Activated CD8-positive, alpha-beta T cell treated with anti-CD3 and anti-CD28 coated beads, Interleukin-2, amount 10 ng/mL, durations not matched to agents 7 days and 5 days (primary cell): Measurements from ENCODE around the gene SNRPN. TPM values are rescaled to one million over a fixed set of nuclear protein-coding genes. Genes with fewer than 3 reads are reported as not detected.
A peak's percentile ranks its signal among the peaks of the same experiment; 100 is the strongest.
"Not testable (repeated sequence)": the region's sequence is repeated elsewhere in the genome, so short reads cannot be mapped to it uniquely, and the experiment has no call there.

Source experiments
- ATAC-seq: fragments of 150-1000 bp; cut with Tn5 transposase; one replicate; pipeline ENCODE4 v1.10.0; 2021; ENCODE audit warnings: moderate library complexity
- CTCF ChIA-PET: fragments of 350-600 bp; sonication (Branson Sonifier 250); formaldehyde crosslinking; loops from one replicate; lab custom pipeline; 2021; ENCODE audit warnings: antibody characterized with exemption; lab: Charles Lee
- POLR2A ChIA-PET: fragments of 350-600 bp; sonication (Branson Sonifier 250); formaldehyde crosslinking; loops from one replicate; lab custom pipeline; 2021; ENCODE audit warnings: antibody characterized with exemption; lab: Charles Lee
- DNase-seq: peaks from one replicate; pipeline ENCODE4 v3.0.0-alpha.2; 2020
- H3K27ac Mint-ChIP-seq: one replicate; pipeline ENCODE4 v1.8.0; 2021; ENCODE audit warnings: mild to moderate bottlenecking, mixed read lengths
- H3K27me3 Mint-ChIP-seq: one replicate; pipeline ENCODE4 v1.8.0; 2021; ENCODE audit warnings: low read depth, mixed read lengths
- H3K36me3 Mint-ChIP-seq: one replicate; pipeline ENCODE4 v1.8.0; 2021; ENCODE audit warnings: low read depth, mixed read lengths
- H3K4me1 Mint-ChIP-seq: one replicate; pipeline ENCODE4 v1.8.0; 2021; ENCODE audit warnings: low read depth, mixed read lengths
- H3K4me3 Mint-ChIP-seq: one replicate; pipeline ENCODE4 v1.8.0; 2021; ENCODE audit warnings: mild to moderate bottlenecking, mixed read lengths
- H3K9me3 Mint-ChIP-seq: one replicate; pipeline ENCODE4 v1.8.0; 2022; ENCODE audit warnings: mixed read lengths; ENCODE audit not compliant: insufficient read depth
- total RNA-seq, 2 experiments: library from RNA; stranded (reverse); gene quantifications; one replicate each; pipeline ENCODE4 v1.2.3, GENCODE V29; 2021

The SNRPN gene
- 10 to 100 TPM; 54.2 to 61.4 TPM for total RNA-seq

GRCh38 chr15:24954783-24955530 is at the start of gene SNRPN, which contains the start of gene SNURF:
Gene SNRPN, plus strand, starts transcription at chr15:24954987. Its CDS starts 19,467 bp downstream, at chr15:24974454.
Gene SNURF, plus strand, starts transcription at chr15:24954987. Its CDS starts 62 bp downstream, at chr15:24955049.
- DNase-seq (peak; percentile 73), ATAC-seq (peak; percentile 69)
- Mint-ChIP-seq H3K9me3 (peaks cover 8% of the 10 kb centered on the region), H3K27me3 (no peaks in the 10 kb centered on the region), H3K36me3 (peaks cover 12% of the 10 kb centered on the region), H3K27ac (peak within 1 kb of the TSS; percentile 89), H3K4me1 (peaks cover 19% of the 10 kb centered on the region), H3K4me3 (peak within 1 kb of the TSS; percentile 81)
- ChIA-PET CTCF (no interaction called here), POLR2A (no interaction called here)

DNA sequence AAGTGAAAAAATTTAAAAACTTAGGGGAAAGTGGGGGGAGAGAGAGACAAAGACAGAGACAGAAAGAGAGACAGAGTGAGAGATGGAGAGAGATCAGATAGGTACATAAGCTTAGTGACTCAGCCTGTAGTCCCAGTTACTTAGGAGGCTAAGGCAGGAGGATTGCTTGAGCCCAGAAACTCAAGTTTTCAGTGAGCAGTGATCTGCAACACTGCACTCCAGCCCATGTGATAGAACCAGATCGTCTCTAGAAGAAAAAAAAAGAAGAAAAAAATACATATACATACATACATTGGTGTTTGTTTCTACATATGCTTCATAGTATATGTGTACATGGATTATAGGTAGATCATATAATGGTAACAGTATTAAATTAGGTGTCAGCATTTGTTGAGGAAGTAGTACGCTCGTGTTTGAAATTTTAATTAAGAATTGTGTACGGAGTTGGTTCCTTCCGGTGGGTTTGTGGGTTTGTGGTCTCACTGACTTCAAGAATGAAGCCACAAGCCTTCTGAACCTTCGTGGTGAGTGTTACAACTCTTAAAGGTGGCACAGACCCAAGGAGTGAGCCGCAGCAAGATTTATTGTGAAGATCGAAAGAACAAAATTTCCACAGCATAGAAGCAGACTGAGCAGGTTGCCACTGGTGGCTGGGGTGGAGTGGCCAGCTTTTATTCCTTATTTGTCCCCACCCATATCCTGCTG is 38.3 kb upstream of the SNRPN start:
- H3K9me3 Mint-ChIP-seq, result peaks cover 36% of the 10 kb centered on the region
- POLR2A ChIA-PET, result no interaction called here
- peaks cover 11% of the 10 kb centered on the region for H3K4me1 Mint-ChIP-seq
- DNase-seq, result peak; percentile 54
- no peak overlapping the region for H3K27ac Mint-ChIP-seq
- ATAC-seq, result no peak
- peaks cover 3% of the 10 kb centered on the region for H3K36me3 Mint-ChIP-seq
- CTCF ChIA-PET, result no interaction called here
- no peak overlapping the region for H3K4me3 Mint-ChIP-seq
- H3K27me3 Mint-ChIP-seq, result no peaks in the 10 kb centered on the region

- no peak for DNase-seq
- H3K4me3 Mint-ChIP-seq, result no peak overlapping the region
- H3K4me1 Mint-ChIP-seq, result peaks cover 11% of the 10 kb centered on the region
- H3K36me3 Mint-ChIP-seq, result peaks cover 3% of the 10 kb centered on the region
- no peaks in the 10 kb centered on the region for H3K27me3 Mint-ChIP-seq
- CTCF ChIA-PET, result no interaction called here
- POLR2A ChIA-PET, result interaction anchor here (0.5 kb wide), 1 partner anchor 165 kb away, joined by 3 read pairs; no protein-coding TSS in a partner anchor
- H3K27ac Mint-ChIP-seq, result no peak overlapping the region
- H3K9me3 Mint-ChIP-seq, result peaks cover 38% of the 10 kb centered on the region
- ATAC-seq, result no peak
Observed at GRCh38 chr15:24917431-24917830, 37.4 kb upstream of the SNRPN start.

- ChIA-PET CTCF (no interaction called here), POLR2A (no interaction called here)
- H3K36me3 Mint-ChIP-seq, result peaks cover 3% of the 10 kb centered on the region
- peaks cover 11% of the 10 kb centered on the region for H3K4me1 Mint-ChIP-seq
- no peaks in the 10 kb centered on the region for H3K27me3 Mint-ChIP-seq
- DNase-seq, result no peak
- peaks cover 40% of the 10 kb centered on the region for H3K9me3 Mint-ChIP-seq
- ATAC-seq, result no peak
- no peak overlapping the region for H3K4me3 Mint-ChIP-seq
- H3K27ac Mint-ChIP-seq, result no peak overlapping the region
Observed at GRCh38 chr15:24919446-24919845, 35.3 kb upstream of the SNRPN start.

GRCh38 chr15:24922781-24923180 is 32.0 kb upstream of the SNRPN start:
- CTCF ChIA-PET, ATAC-seq, H3K4me1 Mint-ChIP-seq, H3K4me3 Mint-ChIP-seq, H3K36me3 Mint-ChIP-seq, DNase-seq, H3K27me3 Mint-ChIP-seq, H3K27ac Mint-ChIP-seq, POLR2A ChIA-PET: not testable (repeated sequence)
- peaks cover 22% of the 10 kb centered on the region for H3K9me3 Mint-ChIP-seq

GRCh38 chr15:24924153-24924552 is 30.6 kb upstream of the SNRPN start:
- Mint-ChIP-seq H3K36me3 (no peaks in the 10 kb centered on the region), H3K4me1 (no peaks in the 10 kb centered on the region), H3K27me3 (no peaks in the 10 kb centered on the region), H3K27ac (no peak overlapping the region), H3K4me3 (no peak overlapping the region), H3K9me3 (peaks cover 30% of the 10 kb centered on the region)
- no peak for DNase-seq
- ATAC-seq, result no peak
- ChIA-PET CTCF (no interaction called here), POLR2A (no interaction called here)

- H3K9me3 Mint-ChIP-seq, result peaks cover 28% of the 10 kb centered on the region
- no peaks in the 10 kb centered on the region for H3K27me3 Mint-ChIP-seq
- no peak overlapping the region for H3K27ac Mint-ChIP-seq
- ChIA-PET POLR2A (no interaction called here), CTCF (no interaction called here)
- H3K4me3 Mint-ChIP-seq, result no peak overlapping the region
- H3K36me3 Mint-ChIP-seq, result no peaks in the 10 kb centered on the region
- ATAC-seq (no peak), DNase-seq (no peak)
- no peaks in the 10 kb centered on the region for H3K4me1 Mint-ChIP-seq
Observed at GRCh38 chr15:24924621-24925020, 30.2 kb upstream of the SNRPN start.

DNA sequence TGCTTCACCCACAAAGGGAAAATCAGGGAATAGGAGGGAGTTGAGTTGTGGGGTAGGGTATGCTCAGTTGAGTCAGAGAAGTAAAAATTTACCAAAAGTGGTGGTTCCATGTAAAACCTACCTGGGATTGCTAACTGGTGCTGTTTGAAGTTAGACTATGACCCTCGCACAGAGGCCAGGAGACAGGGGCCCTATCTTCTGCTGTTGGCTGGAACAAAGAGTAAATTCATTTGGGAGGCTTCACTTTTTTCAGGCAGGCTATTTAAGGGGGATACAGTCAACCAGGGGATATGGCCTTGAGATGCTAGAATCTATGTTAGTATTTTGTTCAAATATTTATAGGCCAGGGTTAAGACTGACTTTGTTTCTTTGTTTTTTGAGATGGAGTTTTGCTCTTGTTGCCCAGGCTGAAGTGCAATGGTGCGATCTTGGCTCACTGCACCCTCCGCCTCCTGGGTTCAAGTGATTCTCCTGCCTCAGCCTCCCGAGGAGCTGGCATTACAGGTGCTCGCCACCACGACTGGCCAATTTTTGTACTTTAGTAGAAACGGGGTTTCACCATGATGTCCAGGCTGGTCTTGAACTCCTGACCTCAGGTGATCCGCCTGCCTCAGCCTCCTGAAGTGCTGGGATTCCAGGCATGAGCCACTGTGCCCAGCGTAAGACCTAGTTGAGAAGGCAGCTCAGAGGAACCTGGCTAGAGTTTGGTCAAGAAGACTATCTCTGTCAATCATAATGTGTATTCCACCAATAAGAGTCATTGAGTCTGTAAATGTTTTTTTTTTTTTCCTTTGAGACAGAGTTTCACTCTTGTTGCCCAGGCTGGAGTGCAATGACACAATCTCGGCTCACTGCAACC is 22.7 kb upstream of the SNRPN start:
- H3K4me1 Mint-ChIP-seq, CTCF ChIA-PET, H3K36me3 Mint-ChIP-seq, H3K27me3 Mint-ChIP-seq, H3K4me3 Mint-ChIP-seq, H3K27ac Mint-ChIP-seq, POLR2A ChIA-PET, DNase-seq, ATAC-seq: not testable (repeated sequence)
- H3K9me3 Mint-ChIP-seq, result peaks cover 34% of the 10 kb centered on the region

DNA sequence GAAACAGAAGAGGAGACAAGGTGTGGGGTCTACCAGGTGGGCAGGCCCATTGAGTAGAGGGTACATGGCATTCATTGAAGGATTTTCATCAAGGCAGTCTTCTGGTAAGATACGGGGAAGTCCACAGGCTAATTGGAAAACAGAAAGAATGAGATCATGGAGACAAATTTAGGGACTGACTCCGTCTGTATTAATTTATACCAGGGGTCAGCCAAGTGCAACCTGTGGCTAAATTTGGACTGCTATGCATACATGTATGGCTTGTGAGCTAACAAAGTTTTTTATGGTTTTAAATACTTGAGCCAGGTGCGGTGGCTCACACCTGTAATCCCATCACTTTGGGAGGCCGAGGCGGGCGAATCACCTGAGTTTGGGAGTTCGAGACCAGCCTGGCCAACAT is 21.1 kb upstream of the SNRPN start:
- DNase-seq (no peak), ATAC-seq (no peak)
- no peaks in the 10 kb centered on the region for H3K27me3 Mint-ChIP-seq
- no peak overlapping the region for H3K27ac Mint-ChIP-seq
- POLR2A ChIA-PET, result no interaction called here
- no peaks in the 10 kb centered on the region for H3K4me1 Mint-ChIP-seq
- no peak overlapping the region for H3K4me3 Mint-ChIP-seq
- H3K36me3 Mint-ChIP-seq, result no peaks in the 10 kb centered on the region
- H3K9me3 Mint-ChIP-seq, result peaks cover 30% of the 10 kb centered on the region
- CTCF ChIA-PET, result no interaction called here

- POLR2A ChIA-PET, H3K27ac Mint-ChIP-seq, H3K27me3 Mint-ChIP-seq: not testable (repeated sequence)
Observed at GRCh38 chr15:24938224-24938623, 16.6 kb upstream of the SNRPN start.

DNA sequence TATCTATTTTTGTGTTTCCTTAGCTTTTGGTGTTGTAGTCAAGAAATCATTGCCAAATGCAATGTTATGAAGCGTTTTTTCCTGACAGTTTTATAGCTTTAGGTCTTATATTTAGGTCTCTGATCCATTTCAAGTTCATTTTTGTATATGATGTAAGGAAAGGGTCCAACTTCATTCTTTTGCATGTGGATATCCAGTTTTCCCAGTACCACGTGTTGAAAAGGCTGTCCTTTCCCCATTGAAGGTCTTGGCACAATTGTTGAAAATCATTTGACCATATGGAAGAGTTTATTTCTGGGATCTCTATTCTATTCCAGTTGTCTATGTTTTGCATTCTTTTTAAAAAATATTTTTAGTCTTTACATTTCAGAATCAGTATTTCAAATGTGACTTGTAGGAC is 14.6 kb upstream of the SNRPN start:
- POLR2A ChIA-PET, result no interaction called here
- CTCF ChIA-PET, result no interaction called here
- Mint-ChIP-seq H3K27ac (no peak overlapping the region), H3K4me3 (no peak overlapping the region), H3K27me3 (no peaks in the 10 kb centered on the region), H3K9me3 (peaks cover 26% of the 10 kb centered on the region), H3K4me1 (peaks cover 3% of the 10 kb centered on the region), H3K36me3 (no peaks in the 10 kb centered on the region)
- no peak for DNase-seq
- ATAC-seq, result no peak

More at GRCh38 chr15:24938224-24938623, 16.6 kb upstream of the SNRPN start:
- DNase-seq, ATAC-seq, H3K36me3 Mint-ChIP-seq, CTCF ChIA-PET, H3K4me3 Mint-ChIP-seq, H3K4me1 Mint-ChIP-seq: not testable (repeated sequence)
- H3K9me3 Mint-ChIP-seq, result peaks cover 31% of the 10 kb centered on the region
